Kidney epithelial cell (primary cell): ENCODE data around the gene PI4KA. TPM values are rescaled to one million over a fixed set of nuclear protein-coding genes. Genes with fewer than 3 reads are reported as not detected.
"Not testable (repeated sequence)": the region's sequence is repeated elsewhere in the genome, so short reads cannot be mapped to it uniquely, and the experiment has no call there.

Experiments
- DNase-seq: peaks from one replicate; pipeline ENCODE4 v3.0.0-alpha.2; 2010; ENCODE audit warnings: low read depth
- H3K27me3 ChIP-seq: 2 replicates; pipeline ENCODE4 v1.6.0; 2011; ENCODE audit warnings: low read length; ENCODE audit not compliant: control insufficient read depth, insufficient read depth
- H3K36me3 ChIP-seq: 2 replicates; pipeline ENCODE4 v1.5.1; 2011; ENCODE audit warnings: low read length; ENCODE audit not compliant: control insufficient read depth, insufficient read depth
- H3K4me3 ChIP-seq: 2 replicates; pipeline ENCODE4 v1.5.1; 2011; ENCODE audit warnings: low read depth, mild to moderate bottlenecking, control low read depth, low read length
- total RNA-seq: library from RNA; depleted of rRNA; stranded (reverse); fragments of >200 nt; gene quantifications from 2 replicates; pipeline ENCODE4 v1.2.3, GENCODE V29; 2015
- TF ChIP-seq, protein P1 (sequence below): IDR thresholded peaks from 2 replicates; pipeline ENCODE4 v1.5.1; 2011; ENCODE audit warnings: mild to moderate bottlenecking, moderate library complexity, low read length, control low read depth, inconsistent platforms; ENCODE audit not compliant: insufficient read depth, poor library complexity, severe bottlenecking

The PI4KA gene
- total RNA-seq, 1 donor from 2014 or later: 50.6 TPM

DNA sequence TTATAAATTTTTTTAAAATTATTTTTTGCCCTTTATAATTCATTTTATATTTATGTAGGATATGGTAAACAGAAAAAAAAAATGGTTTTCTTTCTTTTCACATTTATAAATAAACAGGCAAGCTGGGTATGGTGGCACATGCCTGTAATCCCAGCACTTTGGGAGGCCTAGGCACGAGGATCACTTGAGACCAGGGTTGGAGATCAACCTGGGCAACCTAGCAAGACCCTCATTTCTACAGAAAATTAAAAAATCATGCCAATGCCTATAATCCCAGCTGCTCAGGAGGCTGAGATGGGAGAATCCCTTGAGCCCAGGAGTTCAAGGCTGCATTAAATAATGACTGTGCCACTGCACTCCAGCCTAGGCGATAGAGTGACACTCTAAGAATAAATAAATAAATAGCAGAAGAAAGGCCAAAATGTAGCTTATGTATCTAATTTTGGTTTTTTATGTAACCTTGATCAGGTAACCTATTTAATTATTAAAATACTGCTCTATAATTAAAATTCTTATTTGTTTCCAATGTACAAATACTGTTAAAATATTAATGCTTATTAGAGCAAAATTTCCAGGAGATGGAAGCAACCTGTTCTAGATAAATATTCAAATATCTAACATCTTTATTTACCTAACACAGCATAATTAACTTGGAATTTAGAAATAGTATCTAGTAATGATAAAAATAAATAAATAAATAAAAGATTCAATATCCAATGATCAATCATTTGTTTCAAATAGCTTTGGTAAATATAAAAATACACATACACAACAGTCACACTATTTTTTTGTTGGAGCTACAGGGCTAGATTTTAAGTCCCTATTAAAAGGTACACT is 21.4 kb downstream of the PI4KA start:
- no peaks in the 10 kb centered on the region for H3K27me3 ChIP-seq

DNA sequence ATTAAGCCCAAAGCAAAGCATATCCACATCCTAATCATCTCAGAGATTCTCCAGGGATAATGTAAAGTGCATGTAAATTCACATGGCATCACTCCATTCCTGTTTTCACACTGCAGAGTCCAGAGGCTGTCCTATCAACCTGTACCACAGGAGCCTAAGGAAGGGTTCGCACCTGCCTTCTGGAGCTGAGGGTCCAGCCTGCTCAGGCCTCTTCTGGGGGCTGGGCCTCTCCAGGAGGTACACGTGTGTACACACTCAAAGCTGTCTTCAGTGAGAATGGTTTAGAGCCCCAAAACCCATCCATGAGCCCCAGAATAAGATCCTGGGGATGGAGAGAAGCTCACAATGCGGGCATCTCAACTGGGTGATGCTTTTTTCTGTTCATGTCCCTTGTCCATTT is 23.9 kb downstream of the PI4KA start:
- no peak for DNase-seq
- TF ChIP-seq, protein P1, sequence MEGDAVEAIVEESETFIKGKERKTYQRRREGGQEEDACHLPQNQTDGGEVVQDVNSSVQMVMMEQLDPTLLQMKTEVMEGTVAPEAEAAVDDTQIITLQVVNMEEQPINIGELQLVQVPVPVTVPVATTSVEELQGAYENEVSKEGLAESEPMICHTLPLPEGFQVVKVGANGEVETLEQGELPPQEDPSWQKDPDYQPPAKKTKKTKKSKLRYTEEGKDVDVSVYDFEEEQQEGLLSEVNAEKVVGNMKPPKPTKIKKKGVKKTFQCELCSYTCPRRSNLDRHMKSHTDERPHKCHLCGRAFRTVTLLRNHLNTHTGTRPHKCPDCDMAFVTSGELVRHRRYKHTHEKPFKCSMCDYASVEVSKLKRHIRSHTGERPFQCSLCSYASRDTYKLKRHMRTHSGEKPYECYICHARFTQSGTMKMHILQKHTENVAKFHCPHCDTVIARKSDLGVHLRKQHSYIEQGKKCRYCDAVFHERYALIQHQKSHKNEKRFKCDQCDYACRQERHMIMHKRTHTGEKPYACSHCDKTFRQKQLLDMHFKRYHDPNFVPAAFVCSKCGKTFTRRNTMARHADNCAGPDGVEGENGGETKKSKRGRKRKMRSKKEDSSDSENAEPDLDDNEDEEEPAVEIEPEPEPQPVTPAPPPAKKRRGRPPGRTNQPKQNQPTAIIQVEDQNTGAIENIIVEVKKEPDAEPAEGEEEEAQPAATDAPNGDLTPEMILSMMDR: no peak
- peaks cover 5% of the 10 kb centered on the region for H3K36me3 ChIP-seq
- no peak overlapping the region for H3K4me3 ChIP-seq
- H3K27me3 ChIP-seq: no peaks in the 10 kb centered on the region

More for the DNA sequence above, 21.4 kb downstream of the PI4KA start:
- no peak overlapping the region for H3K4me3 ChIP-seq
- TF ChIP-seq, protein P1: no peak
- H3K36me3 ChIP-seq: peaks cover 5% of the 10 kb centered on the region
- DNase-seq: no peak

- TF ChIP-seq, protein P1: no peak
- DNase-seq: no peak
- peaks cover 5% of the 10 kb centered on the region for H3K36me3 ChIP-seq
- H3K4me3 ChIP-seq: no peak overlapping the region
- H3K27me3 ChIP-seq: no peaks in the 10 kb centered on the region
Observed at GRCh38 chr22:20834206-20834605, 24.4 kb downstream of the PI4KA start.

GRCh38 chr22:20833225-20833665 is 25.4 kb downstream of the PI4KA start:
- TF ChIP-seq, protein P1: no peak
- H3K27me3 ChIP-seq: no peaks in the 10 kb centered on the region
- H3K36me3 ChIP-seq: peaks cover 5% of the 10 kb centered on the region
- H3K4me3 ChIP-seq: no peak overlapping the region
- no peak for DNase-seq

- Histone ChIP-seq H3K4me3 (no peak overlapping the region), H3K27me3 (no peaks in the 10 kb centered on the region), H3K36me3 (peaks cover 5% of the 10 kb centered on the region)
- TF ChIP-seq, protein P1: no peak
- no peak for DNase-seq
Observed at GRCh38 chr22:20829491-20830134, 29.0 kb downstream of the PI4KA start.

- DNase-seq, H3K4me3 ChIP-seq, H3K27me3 ChIP-seq, H3K36me3 ChIP-seq: not testable (repeated sequence)
Observed at GRCh38 chr22:20826373-20827152, 32.0 kb downstream of the PI4KA start.
